HEK293 (cell line): Measurements from ENCODE around the gene CRK.
"Not testable (repeated sequence)": the region's sequence is repeated elsewhere in the genome, so short reads cannot be mapped to it uniquely, and the experiment has no call there.

Experiments used
- OVOL3 ChIP-seq: fragments of 450-650 bp; formaldehyde crosslinking; IDR thresholded peaks from 2 replicates; pipeline ENCODE4 v1.5.1; 2016; ENCODE audit warnings: missing biosample characterization, missing genetic modification characterization
- SCRT1 ChIP-seq: fragments of 450-650 bp; formaldehyde crosslinking; IDR thresholded peaks from 2 replicates; pipeline ENCODE4 v1.5.1; 2016; ENCODE audit warnings: missing biosample characterization, missing genetic modification characterization, borderline replicate concordance
- YY1 ChIP-seq: fragments of 450-650 bp; formaldehyde crosslinking; IDR thresholded peaks from 2 replicates; pipeline ENCODE4 v1.5.1; 2018; ENCODE audit warnings: missing biosample characterization, missing genetic modification characterization
- ZNF184 ChIP-seq: fragments of 450-650 bp; IDR thresholded peaks from 2 replicates; pipeline ENCODE4 v1.5.1; 2018; ENCODE audit warnings: missing biosample characterization, mild to moderate bottlenecking, missing genetic modification characterization
- ZNF394 ChIP-seq: fragments of 450-650 bp; formaldehyde crosslinking; IDR thresholded peaks from 2 replicates; pipeline ENCODE4 v1.5.1; 2016; ENCODE audit warnings: missing biosample characterization, missing genetic modification characterization, mild to moderate bottlenecking, moderate library complexity, borderline replicate concordance
- ZNF777 ChIP-seq: fragments of 450-650 bp; formaldehyde crosslinking; IDR thresholded peaks from 2 replicates; pipeline ENCODE4 v1.5.1; 2017; ENCODE audit warnings: missing biosample characterization, missing genetic modification characterization, borderline replicate concordance
- TF ChIP-seq, protein P1 (sequence below): fragments of 450-650 bp; formaldehyde crosslinking; conservative IDR thresholded peaks from 2 replicates; pipeline ENCODE4 v1.5.1; 2016; ENCODE audit warnings: low read depth, missing biosample characterization, missing genetic modification characterization
- TF ChIP-seq, protein P2 (sequence below): fragments of 450-650 bp; formaldehyde crosslinking; IDR thresholded peaks from 2 replicates; pipeline ENCODE4 v1.5.1; 2016; ENCODE audit warnings: missing biosample characterization, missing genetic modification characterization
- TF ChIP-seq, protein P3 (sequence below): fragments of 450-650 bp; formaldehyde crosslinking; IDR thresholded peaks from 2 replicates; pipeline ENCODE4 v1.5.1; 2016; ENCODE audit warnings: missing biosample characterization, missing genetic modification characterization

DNA sequence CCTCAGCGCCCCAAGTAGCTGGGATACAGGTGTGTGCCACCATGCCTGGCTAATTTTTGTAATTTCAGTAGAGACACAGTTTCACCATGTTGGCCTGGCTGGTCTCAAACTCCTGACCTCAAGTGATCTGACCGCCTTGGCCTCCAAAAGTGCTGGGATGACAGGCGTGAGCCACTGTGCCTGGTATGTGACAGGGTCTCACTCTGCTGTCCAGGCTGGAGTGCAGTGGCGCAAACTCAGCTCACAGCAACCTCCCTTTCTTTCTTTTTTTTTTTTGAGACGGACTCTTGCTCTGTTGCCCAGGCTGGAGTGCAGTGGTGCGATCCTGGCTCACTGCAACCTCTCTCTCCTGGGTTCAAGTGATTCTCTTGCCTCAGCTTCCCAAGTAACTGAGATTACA is 13.3 kb downstream of the CRK start:
- TF ChIP-seq ZNF777 (tag by site-specific recombination); SCRT1 (tag by site-specific recombination); ZNF394 (tag by site-specific recombination); YY1; OVOL3 (tag by site-specific recombination); ZNF184 (tag by site-specific recombination): not testable (repeated sequence)
- TF ChIP-seq, protein P1, sequence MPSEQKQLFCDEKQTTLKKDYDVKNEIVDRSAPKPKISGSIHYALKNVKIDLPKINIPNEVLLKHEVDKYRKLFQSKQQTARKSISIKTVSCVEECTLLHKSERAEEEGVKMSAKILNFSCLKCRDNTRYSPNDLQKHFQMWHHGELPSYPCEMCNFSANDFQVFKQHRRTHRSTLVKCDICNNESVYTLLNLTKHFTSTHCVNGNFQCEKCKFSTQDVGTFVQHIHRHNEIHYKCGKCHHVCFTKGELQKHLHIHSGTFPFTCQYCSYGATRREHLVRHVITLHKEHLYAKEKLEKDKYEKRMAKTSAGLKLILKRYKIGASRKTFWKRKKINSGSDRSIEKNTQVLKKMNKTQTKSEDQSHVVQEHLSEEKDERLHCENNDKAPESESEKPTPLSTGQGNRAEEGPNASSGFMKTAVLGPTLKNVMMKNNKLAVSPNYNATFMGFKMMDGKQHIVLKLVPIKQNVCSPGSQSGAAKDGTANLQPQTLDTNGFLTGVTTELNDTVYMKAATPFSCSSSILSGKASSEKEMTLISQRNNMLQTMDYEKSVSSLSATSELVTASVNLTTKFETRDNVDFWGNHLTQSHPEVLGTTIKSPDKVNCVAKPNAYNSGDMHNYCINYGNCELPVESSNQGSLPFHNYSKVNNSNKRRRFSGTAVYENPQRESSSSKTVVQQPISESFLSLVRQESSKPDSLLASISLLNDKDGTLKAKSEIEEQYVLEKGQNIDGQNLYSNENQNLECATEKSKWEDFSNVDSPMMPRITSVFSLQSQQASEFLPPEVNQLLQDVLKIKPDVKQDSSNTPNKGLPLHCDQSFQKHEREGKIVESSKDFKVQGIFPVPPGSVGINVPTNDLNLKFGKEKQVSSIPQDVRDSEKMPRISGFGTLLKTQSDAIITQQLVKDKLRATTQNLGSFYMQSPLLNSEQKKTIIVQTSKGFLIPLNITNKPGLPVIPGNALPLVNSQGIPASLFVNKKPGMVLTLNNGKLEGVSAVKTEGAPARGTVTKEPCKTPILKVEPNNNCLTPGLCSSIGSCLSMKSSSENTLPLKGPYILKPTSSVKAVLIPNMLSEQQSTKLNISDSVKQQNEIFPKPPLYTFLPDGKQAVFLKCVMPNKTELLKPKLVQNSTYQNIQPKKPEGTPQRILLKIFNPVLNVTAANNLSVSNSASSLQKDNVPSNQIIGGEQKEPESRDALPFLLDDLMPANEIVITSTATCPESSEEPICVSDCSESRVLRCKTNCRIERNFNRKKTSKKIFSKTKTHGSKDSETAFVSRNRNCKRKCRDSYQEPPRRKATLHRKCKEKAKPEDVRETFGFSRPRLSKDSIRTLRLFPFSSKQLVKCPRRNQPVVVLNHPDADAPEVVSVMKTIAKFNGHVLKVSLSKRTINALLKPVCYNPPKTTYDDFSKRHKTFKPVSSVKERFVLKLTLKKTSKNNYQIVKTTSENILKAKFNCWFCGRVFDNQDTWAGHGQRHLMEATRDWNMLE (tag by site-specific recombination) = not testable (repeated sequence)
- TF ChIP-seq, protein P2, sequence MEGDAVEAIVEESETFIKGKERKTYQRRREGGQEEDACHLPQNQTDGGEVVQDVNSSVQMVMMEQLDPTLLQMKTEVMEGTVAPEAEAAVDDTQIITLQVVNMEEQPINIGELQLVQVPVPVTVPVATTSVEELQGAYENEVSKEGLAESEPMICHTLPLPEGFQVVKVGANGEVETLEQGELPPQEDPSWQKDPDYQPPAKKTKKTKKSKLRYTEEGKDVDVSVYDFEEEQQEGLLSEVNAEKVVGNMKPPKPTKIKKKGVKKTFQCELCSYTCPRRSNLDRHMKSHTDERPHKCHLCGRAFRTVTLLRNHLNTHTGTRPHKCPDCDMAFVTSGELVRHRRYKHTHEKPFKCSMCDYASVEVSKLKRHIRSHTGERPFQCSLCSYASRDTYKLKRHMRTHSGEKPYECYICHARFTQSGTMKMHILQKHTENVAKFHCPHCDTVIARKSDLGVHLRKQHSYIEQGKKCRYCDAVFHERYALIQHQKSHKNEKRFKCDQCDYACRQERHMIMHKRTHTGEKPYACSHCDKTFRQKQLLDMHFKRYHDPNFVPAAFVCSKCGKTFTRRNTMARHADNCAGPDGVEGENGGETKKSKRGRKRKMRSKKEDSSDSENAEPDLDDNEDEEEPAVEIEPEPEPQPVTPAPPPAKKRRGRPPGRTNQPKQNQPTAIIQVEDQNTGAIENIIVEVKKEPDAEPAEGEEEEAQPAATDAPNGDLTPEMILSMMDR (tag by site-specific recombination) = not testable (repeated sequence)
- TF ChIP-seq, protein P3, sequence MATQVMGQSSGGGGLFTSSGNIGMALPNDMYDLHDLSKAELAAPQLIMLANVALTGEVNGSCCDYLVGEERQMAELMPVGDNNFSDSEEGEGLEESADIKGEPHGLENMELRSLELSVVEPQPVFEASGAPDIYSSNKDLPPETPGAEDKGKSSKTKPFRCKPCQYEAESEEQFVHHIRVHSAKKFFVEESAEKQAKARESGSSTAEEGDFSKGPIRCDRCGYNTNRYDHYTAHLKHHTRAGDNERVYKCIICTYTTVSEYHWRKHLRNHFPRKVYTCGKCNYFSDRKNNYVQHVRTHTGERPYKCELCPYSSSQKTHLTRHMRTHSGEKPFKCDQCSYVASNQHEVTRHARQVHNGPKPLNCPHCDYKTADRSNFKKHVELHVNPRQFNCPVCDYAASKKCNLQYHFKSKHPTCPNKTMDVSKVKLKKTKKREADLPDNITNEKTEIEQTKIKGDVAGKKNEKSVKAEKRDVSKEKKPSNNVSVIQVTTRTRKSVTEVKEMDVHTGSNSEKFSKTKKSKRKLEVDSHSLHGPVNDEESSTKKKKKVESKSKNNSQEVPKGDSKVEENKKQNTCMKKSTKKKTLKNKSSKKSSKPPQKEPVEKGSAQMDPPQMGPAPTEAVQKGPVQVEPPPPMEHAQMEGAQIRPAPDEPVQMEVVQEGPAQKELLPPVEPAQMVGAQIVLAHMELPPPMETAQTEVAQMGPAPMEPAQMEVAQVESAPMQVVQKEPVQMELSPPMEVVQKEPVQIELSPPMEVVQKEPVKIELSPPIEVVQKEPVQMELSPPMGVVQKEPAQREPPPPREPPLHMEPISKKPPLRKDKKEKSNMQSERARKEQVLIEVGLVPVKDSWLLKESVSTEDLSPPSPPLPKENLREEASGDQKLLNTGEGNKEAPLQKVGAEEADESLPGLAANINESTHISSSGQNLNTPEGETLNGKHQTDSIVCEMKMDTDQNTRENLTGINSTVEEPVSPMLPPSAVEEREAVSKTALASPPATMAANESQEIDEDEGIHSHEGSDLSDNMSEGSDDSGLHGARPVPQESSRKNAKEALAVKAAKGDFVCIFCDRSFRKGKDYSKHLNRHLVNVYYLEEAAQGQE (tag by site-specific recombination) = not testable (repeated sequence)
